OCI-LY7 (cell line): Measurements from ENCODE around the gene PLA2G4D. TPM values are rescaled to one million over a fixed set of nuclear protein-coding genes. Genes with fewer than 3 reads are reported as not detected.

Experiments used
- BruUV-seq: library from RNA; stranded (reverse); fragments of 400-500 nt; replicated peaks from 2 replicates; lab custom pipeline; 2021; lab: Mats Ljungman, UMichigan
- CTCF ChIA-PET: fragments of 300-600 bp; sonication (Branson Sonifier 250); formaldehyde crosslinking; loops from one replicate; lab custom pipeline; 2022; ENCODE audit warnings: antibody characterized with exemption; ENCODE audit not compliant: unreplicated experiment; lab: Charles Lee
- POLR2A ChIA-PET: fragments of 300-600 bp; sonication (Branson Sonifier 250); formaldehyde crosslinking; loops from one replicate; lab custom pipeline; 2022; ENCODE audit warnings: antibody characterized with exemption; lab: Charles Lee
- DNase-seq: peaks from one replicate; pipeline ENCODE4 v3.0.0-alpha.2; 2015; ENCODE audit warnings: low spot score
- H2AFZ ChIP-seq: fragments of 200-600 bp; sonication (generic), shearing (Covaris generic); 2 replicates; pipeline ENCODE4 v1.6.1; 2014; ENCODE audit warnings: mild to moderate bottlenecking, antibody characterized with exemption, low read length, moderate library complexity
- H3K27ac ChIP-seq: fragments of 200-600 bp; sonication (generic); 2 replicates; pipeline ENCODE4 v1.5.1; 2014; ENCODE audit warnings: mixed run types, low read depth, mild to moderate bottlenecking, moderate library complexity, low read length, inconsistent platforms; ENCODE audit not compliant: poor library complexity, severe bottlenecking
- H3K36me3 ChIP-seq: fragments of 200-600 bp; sonication (generic); 2 replicates; pipeline ENCODE4 v1.6.1; 2014; ENCODE audit warnings: mild to moderate bottlenecking, antibody characterized with exemption, low read length, moderate library complexity, mixed read lengths; ENCODE audit not compliant: insufficient read depth
- H3K4me1 ChIP-seq: fragments of 200-600 bp; sonication (generic); 2 replicates; pipeline ENCODE4 v1.5.1; 2014; ENCODE audit warnings: mild to moderate bottlenecking, low read length; ENCODE audit not compliant: insufficient read depth, poor library complexity, severe bottlenecking
- H3K4me2 ChIP-seq: fragments of 200-600 bp; sonication (generic); 2 replicates; pipeline ENCODE4 v1.6.1; 2014; ENCODE audit warnings: mild to moderate bottlenecking, low read length
- H3K4me3 ChIP-seq: fragments of 200-600 bp; sonication (generic); 2 replicates; pipeline ENCODE4 v1.5.1; 2014; ENCODE audit warnings: mild to moderate bottlenecking, low read depth, low read length; ENCODE audit not compliant: poor library complexity, severe bottlenecking
- H3K79me2 ChIP-seq: fragments of 200-600 bp; sonication (generic); 2 replicates; pipeline ENCODE4 v1.6.1; 2016; ENCODE audit warnings: low read depth, mild to moderate bottlenecking, low read length, moderate library complexity, mixed read lengths; ENCODE audit not compliant: insufficient read depth
- H3K9me2 ChIP-seq: fragments of 200-600 bp; sonication (generic); 2 replicates; pipeline ENCODE4 v1.6.1; 2016; ENCODE audit warnings: mild to moderate bottlenecking, low read length, mixed read lengths; ENCODE audit not compliant: insufficient read depth
- H3K9me3 ChIP-seq: fragments of 200-600 bp; sonication (generic); 2 replicates; pipeline ENCODE4 v1.6.1; 2014; ENCODE audit warnings: mild to moderate bottlenecking, mixed run types, low read length, mixed read lengths
- H4K20me1 ChIP-seq: fragments of 200-600 bp; sonication (generic); 2 replicates; pipeline ENCODE4 v1.6.1; 2014; ENCODE audit warnings: mild to moderate bottlenecking, antibody characterized with exemption, low read length, moderate library complexity, mixed read lengths; ENCODE audit not compliant: insufficient read depth
- CTCF ChIP-seq: fragments of 200-600 bp; sonication (generic); conservative IDR thresholded peaks from 2 replicates; pipeline ENCODE4 v1.5.1; 2014; ENCODE audit warnings: mild to moderate bottlenecking, antibody characterized with exemption, low read length, moderate library complexity, mixed read lengths
- EZH2phosphoT487 ChIP-seq: fragments of 200-600 bp; sonication (generic); IDR thresholded peaks from 2 replicates; pipeline ENCODE4 v1.6.1; 2018; ENCODE audit warnings: low read depth, borderline replicate concordance, mild to moderate bottlenecking, mixed run types, antibody characterized with exemption, low read length, moderate library complexity, mixed read lengths
- intact Hi-C: fragments of 100-400 bp; cut with micrococcal nuclease; formaldehyde crosslinking; loops from one replicate; pipeline ENCODE4 v1.10.0; 2022; ENCODE audit not compliant: unreplicated experiment
- total RNA-seq, 2 experiments: library from RNA; depleted of rRNA in 1 of 2; stranded (reverse); fragments of >200 nt in 1 of 2; shearing (Covaris generic) in 1 of 2; gene quantifications; 2 replicates each; pipeline ENCODE4 v1.2.3, GENCODE V29; 2014 to 2022

The PLA2G4D gene
- total RNA-seq, 2 experiments from 2014 or later, result not detected

GRCh38 chr15:42121021-42121420, 26.7 kb upstream of the PLA2G4D start:
- H3K4me2 ChIP-seq, result no peak overlapping the region
- intact Hi-C loops, result no loop called here

GRCh38 chr15:42120285-42120684, 25.9 kb upstream of the PLA2G4D start:
- no TSS peak for BruUV-seq
- Histone ChIP-seq H3K9me2 (no peaks in the 10 kb centered on the region), H2AFZ (no peak overlapping the region), H3K4me1 (no peaks in the 10 kb centered on the region), H3K9me3 (no peaks in the 10 kb centered on the region), H3K27ac (no peak overlapping the region), H4K20me1 (no peaks in the 10 kb centered on the region), H3K4me3 (no peak overlapping the region), H3K4me2 (no peak overlapping the region), H3K36me3 (no peaks in the 10 kb centered on the region), H3K79me2 (no peaks in the 10 kb centered on the region)
- intact Hi-C loops, result no loop called here
- no peak for DNase-seq
- ChIA-PET CTCF (no interaction called here), POLR2A (interaction anchor here (0.5 to 2.1 kb wide), 2 partner anchors 12 to 44 kb away, joined by 3 to 4 read pairs; no protein-coding TSS in a partner anchor)
- no peak for TF ChIP-seq EZH2phosphoT487
- TF ChIP-seq CTCF, result no peak

More at GRCh38 chr15:42121021-42121420, 26.7 kb upstream of the PLA2G4D start:
- ChIA-PET POLR2A (no interaction called here), CTCF (no interaction called here)
- Histone ChIP-seq H3K9me2 (no peaks in the 10 kb centered on the region), H3K4me3 (no peak overlapping the region), H3K79me2 (no peaks in the 10 kb centered on the region), H4K20me1 (no peaks in the 10 kb centered on the region), H3K27ac (no peak overlapping the region), H2AFZ (no peak overlapping the region), H3K36me3 (no peaks in the 10 kb centered on the region), H3K9me3 (no peaks in the 10 kb centered on the region), H3K4me1 (no peaks in the 10 kb centered on the region)
- DNase-seq, result no peak
- TF ChIP-seq EZH2phosphoT487, result no peak
- TF ChIP-seq CTCF, result no peak
- BruUV-seq, result no TSS peak

- intact Hi-C loops, result no loop called here
- Histone ChIP-seq H3K9me2 (no peaks in the 10 kb centered on the region), H3K4me1 (no peaks in the 10 kb centered on the region), H3K36me3 (no peaks in the 10 kb centered on the region), H3K4me2 (no peak overlapping the region), H3K4me3 (no peak overlapping the region), H4K20me1 (no peaks in the 10 kb centered on the region), H3K79me2 (no peaks in the 10 kb centered on the region), H3K9me3 (no peaks in the 10 kb centered on the region), H2AFZ (peak overlapping the region; percentile 55; the same call in 1 of the 2 replicates), H3K27ac (no peak overlapping the region)
- TF ChIP-seq EZH2phosphoT487 (no peak), CTCF (no peak)
- CTCF ChIA-PET, result no interaction called here
- no peak for DNase-seq
- BruUV-seq, result no TSS peak
- POLR2A ChIA-PET, result interaction anchor here (1.1 to 2.1 kb wide), 4 partner anchors 10 to 24 kb away, joined by 3 to 7 read pairs (median 4); partner anchors contain the start of gene PLA2G4D
Observed at GRCh38 chr15:42119446-42119760, 25.0 kb upstream of the PLA2G4D start.
